IPS-15b (cell line): ENCODE results near the gene C11orf16.
"Not testable (repeated sequence)": the region's sequence is repeated elsewhere in the genome, so short reads cannot be mapped to it uniquely, and the experiment has no call there.

Experiments
- H3K27me3 ChIP-seq: one replicate; pipeline ENCODE4 v1.6.1; 2013; ENCODE audit warnings: low read length; ENCODE audit not compliant: control insufficient read depth, insufficient read depth
- H3K36me3 ChIP-seq: one replicate; pipeline ENCODE4 v1.6.1; 2013; ENCODE audit warnings: low read length; ENCODE audit not compliant: control insufficient read depth, insufficient read depth
- H3K4me1 ChIP-seq: one replicate; pipeline ENCODE4 v1.6.1; 2013; ENCODE audit warnings: mild to moderate bottlenecking, low read length; ENCODE audit not compliant: control insufficient read depth, insufficient read depth
- H3K4me3 ChIP-seq: one replicate; pipeline ENCODE4 v1.5.1; 2013; ENCODE audit warnings: low read depth, low read length
- H3K9ac ChIP-seq: one replicate; pipeline ENCODE4 v1.6.1; 2013; ENCODE audit warnings: low read depth, mild to moderate bottlenecking, low read length
- H3K9me3 ChIP-seq: one replicate; pipeline ENCODE4 v1.6.1; 2013; ENCODE audit warnings: mild to moderate bottlenecking, low read length; ENCODE audit not compliant: control insufficient read depth, insufficient read depth

C11orf16 gene

GRCh38 chr11:8961401-8961800, 28.7 kb upstream of the C11orf16 start:
- Histone ChIP-seq H3K9ac (no peak overlapping the region), H3K4me1 (peaks cover 7% of the 10 kb centered on the region), H3K27me3 (no peaks in the 10 kb centered on the region), H3K36me3 (no peaks in the 10 kb centered on the region), H3K4me3 (no peak overlapping the region), H3K9me3 (no peaks in the 10 kb centered on the region)

DNA sequence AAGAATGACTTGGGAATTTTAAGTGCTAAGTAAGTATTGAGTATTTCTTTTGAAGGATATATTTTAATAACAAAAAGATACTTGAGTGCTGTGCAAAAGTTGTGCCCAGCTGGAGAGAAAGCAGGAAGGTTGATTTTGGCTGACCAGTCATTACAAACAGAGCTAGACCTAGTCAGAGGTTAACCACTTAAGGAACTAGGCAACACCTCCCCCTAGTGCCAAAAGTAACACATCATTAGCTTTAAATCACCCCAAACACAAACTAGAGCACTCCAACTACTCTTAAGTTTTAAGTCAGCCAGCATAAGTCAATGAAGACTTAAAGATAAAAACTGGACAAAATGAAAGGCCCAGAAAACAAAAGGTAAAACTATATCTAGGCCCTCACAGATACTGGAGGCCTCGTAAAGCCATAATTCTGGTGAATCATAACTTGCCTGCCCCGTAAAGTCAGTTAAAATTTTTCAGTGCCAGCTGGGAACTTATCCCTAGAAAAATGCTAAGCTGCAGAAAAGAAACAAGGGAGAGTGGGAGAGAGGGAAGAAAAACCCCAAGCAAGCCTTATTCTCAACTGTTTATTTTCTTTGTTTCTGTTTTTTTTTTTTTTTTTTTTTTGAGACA, 26.9 kb upstream of the C11orf16 start:
- Histone ChIP-seq H3K36me3 (no peaks in the 10 kb centered on the region), H3K9ac (no peak overlapping the region), H3K4me1 (peaks cover 7% of the 10 kb centered on the region), H3K4me3 (no peak overlapping the region), H3K9me3 (no peaks in the 10 kb centered on the region), H3K27me3 (no peaks in the 10 kb centered on the region)

GRCh38 chr11:8956860-8957259, 24.1 kb upstream of the C11orf16 start:
- H3K9ac ChIP-seq = no peak overlapping the region
- no peaks in the 10 kb centered on the region for H3K9me3 ChIP-seq
- no peak overlapping the region for H3K4me3 ChIP-seq

DNA sequence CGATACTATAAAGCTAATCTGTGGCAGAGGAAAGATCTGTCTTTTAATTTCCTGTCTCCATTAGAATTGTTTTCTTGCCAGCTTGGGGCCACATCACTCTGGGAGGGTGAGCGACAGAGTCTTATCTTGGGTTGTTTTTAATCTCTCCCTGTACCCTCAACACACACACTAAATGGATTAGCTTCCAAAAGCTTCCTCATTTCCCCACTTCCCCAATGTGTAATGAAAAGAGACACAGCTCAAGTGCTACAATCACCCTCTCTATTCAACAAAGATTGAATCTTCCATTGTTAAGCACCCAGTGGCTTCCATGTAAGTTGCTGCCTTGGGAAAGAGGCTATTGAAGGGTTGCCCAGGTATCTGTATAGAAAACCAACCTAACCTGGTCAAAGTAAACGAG, 16.1 kb upstream of the C11orf16 start:
- no peaks in the 10 kb centered on the region for H3K9me3 ChIP-seq
- no peaks in the 10 kb centered on the region for H3K27me3 ChIP-seq
- no peaks in the 10 kb centered on the region for H3K4me1 ChIP-seq
- H3K9ac ChIP-seq = no peak overlapping the region
- H3K36me3 ChIP-seq = no peaks in the 10 kb centered on the region
- no peak overlapping the region for H3K4me3 ChIP-seq

More at GRCh38 chr11:8956860-8957259, 24.1 kb upstream of the C11orf16 start:
- no peaks in the 10 kb centered on the region for H3K36me3 ChIP-seq
- no peaks in the 10 kb centered on the region for H3K27me3 ChIP-seq
- no peaks in the 10 kb centered on the region for H3K4me1 ChIP-seq

DNA sequence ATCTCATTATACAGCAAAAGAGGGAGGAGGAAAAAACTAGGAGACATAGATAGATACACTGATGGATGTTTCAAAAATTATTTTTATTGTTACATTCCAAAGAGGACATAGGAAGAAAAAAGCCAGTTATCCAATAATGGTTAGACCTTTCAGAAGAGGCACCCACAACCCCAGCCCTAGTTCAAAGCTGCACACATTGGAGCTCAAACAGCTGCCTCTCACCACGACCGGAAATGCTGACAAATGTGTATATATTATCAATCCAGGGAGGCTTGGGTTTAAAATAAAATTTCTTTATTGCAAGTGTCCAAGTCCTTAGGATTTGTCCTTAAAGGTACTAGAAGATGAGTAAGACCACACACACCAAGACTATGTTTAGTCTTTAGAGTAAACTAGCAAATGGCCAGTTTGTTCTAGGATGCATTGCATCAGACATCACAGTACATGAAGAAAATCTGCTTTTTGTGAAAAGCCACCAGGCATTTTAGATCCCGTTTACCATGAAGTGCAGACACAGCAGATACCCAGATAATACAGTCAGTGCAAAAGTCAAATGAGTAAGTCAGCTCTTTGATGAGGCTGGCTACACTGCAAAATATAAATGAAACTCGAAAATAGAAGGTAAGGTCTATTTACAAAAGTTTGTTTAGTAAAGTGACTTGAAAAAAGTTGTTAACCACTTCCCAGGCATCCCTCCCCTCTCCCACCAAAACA, 14.6 kb upstream of the C11orf16 start:
- Histone ChIP-seq H3K4me3 (no peak overlapping the region), H3K36me3 (no peaks in the 10 kb centered on the region), H3K27me3 (no peaks in the 10 kb centered on the region), H3K4me1 (no peaks in the 10 kb centered on the region), H3K9me3 (no peaks in the 10 kb centered on the region), H3K9ac (no peak overlapping the region)

DNA sequence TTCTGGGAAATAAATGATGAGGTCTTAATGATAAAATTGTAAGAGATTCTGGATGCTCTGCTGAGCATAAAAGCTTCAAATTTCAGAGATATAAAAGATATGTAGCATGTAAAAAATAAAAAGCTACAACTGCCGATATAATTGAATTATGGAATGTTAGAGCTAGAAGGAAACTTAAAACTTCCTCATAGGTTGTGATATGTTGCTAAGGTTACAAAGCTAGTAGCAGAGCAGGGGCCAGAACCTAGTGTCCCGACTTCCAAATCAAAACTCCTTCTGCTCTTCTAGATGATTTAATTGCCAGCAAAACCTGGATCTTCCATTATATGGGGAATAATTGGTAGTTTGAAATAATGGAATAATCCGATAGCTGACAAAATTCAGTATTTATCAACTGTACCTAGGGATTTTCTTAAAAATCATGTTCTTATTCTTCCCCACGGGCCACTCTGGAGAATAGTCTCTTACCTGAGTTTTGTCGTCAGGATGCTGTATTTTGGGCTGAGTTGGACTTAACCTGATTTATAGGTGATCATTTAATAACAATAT, 9.8 kb upstream of the C11orf16 start, which contains the start of gene ASCL3:
TSS of gene ASCL3 (minus strand) at position 499 of the 549 bp plus-strand sequence. CDS start 4,855 bp downstream, outside the sequence.
- H3K4me3 ChIP-seq = no peak within 1 kb of the TSS
- H3K27me3 ChIP-seq = no peaks in the 10 kb centered on the region
- H3K4me1 ChIP-seq = no peaks in the 10 kb centered on the region
- H3K9me3 ChIP-seq = no peaks in the 10 kb centered on the region
- H3K9ac ChIP-seq = no peak within 1 kb of the TSS
- H3K36me3 ChIP-seq = no peaks in the 10 kb centered on the region

- no peak overlapping the region for H3K9ac ChIP-seq
- H3K4me3 ChIP-seq = no peak overlapping the region
- H3K4me1 ChIP-seq = no peaks in the 10 kb centered on the region
- no peaks in the 10 kb centered on the region for H3K36me3 ChIP-seq
- H3K27me3 ChIP-seq = no peaks in the 10 kb centered on the region
- H3K9me3 ChIP-seq = no peaks in the 10 kb centered on the region
Observed at GRCh38 chr11:8941341-8942103, 8.8 kb upstream of the C11orf16 start.

DNA sequence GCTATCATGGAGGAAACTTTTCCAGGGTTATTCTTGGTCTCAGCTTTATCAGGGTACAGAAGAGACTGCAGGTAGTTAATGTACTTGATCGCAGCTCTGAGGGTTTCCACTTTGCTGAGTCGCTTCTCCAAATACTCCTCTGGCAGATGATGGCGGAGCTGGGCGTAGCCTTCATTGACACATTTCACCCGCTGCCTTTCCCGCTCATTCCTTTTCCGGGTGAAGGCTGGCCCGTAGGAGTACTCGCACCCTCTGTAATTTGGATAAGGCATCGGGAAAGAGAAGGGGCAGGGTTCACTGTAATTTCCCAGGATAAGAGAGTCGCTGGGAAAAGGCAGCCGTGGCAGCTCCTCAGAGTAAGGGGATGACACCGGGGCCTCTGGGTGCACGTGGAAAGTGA, 4.9 kb upstream of the C11orf16 start:
- Histone ChIP-seq H3K9ac (no peak overlapping the region), H3K27me3 (no peaks in the 10 kb centered on the region), H3K9me3 (no peaks in the 10 kb centered on the region)

GRCh38 chr11:8937159-8937558, 4.4 kb upstream of the C11orf16 start:
- H3K4me1 ChIP-seq = peaks cover 9% of the 10 kb centered on the region

More for the DNA sequence above, 4.9 kb upstream of the C11orf16 start:
- Histone ChIP-seq H3K4me1 (peaks cover 6% of the 10 kb centered on the region), H3K36me3 (no peaks in the 10 kb centered on the region), H3K4me3 (no peak overlapping the region)

GRCh38 chr11:8935789-8936188, 3.0 kb upstream of the C11orf16 start:
- peaks cover 10% of the 10 kb centered on the region for H3K4me1 ChIP-seq
- H3K36me3 ChIP-seq, H3K4me3 ChIP-seq, H3K27me3 ChIP-seq, H3K9me3 ChIP-seq, H3K9ac ChIP-seq: not testable (repeated sequence)

More at GRCh38 chr11:8937159-8937558, 4.4 kb upstream of the C11orf16 start:
- H3K36me3 ChIP-seq = no peaks in the 10 kb centered on the region
- no peaks in the 10 kb centered on the region for H3K27me3 ChIP-seq
- H3K9ac ChIP-seq = no peak overlapping the region
- no peak overlapping the region for H3K4me3 ChIP-seq
- no peaks in the 10 kb centered on the region for H3K9me3 ChIP-seq

DNA sequence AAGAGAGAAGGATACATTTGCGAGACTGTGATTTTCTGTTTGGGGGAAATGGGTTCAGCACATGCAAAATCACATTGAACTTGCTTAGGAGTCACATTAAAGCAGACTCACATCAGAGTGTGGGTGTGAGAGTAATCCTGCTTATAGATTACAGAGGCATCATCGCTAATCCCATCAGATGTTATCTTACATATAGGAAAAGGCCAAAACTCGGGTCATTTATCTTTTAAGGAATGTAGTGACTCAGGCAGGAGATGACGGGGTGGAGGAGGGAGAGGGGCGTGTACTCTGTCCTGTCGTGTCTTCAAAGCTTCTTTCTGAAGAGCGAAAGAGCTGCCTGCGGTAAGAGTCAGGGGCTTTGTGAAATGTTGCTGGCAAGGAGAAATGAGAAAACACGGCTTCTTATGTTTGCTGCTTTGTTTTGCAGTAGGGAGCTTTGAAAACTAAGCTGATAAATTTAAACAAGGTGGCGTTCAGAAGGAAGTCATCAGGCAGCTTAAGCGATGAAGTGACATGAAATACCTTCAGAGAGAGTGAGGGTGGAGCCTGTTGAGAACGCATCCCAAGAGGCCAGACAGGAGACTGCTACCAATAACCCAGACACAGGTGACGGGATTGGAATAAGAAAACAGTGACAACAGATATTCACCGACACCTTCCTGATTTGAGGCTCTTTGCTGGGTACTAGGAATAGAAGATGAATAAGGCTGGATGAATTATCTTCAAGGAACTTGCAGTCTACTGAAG, 2.2 kb upstream of the C11orf16 start:
- H3K27me3 ChIP-seq = no peaks in the 10 kb centered on the region
- no peak overlapping the region for H3K4me3 ChIP-seq
- peaks cover 10% of the 10 kb centered on the region for H3K4me1 ChIP-seq
- H3K9ac ChIP-seq = no peak overlapping the region
- no peaks in the 10 kb centered on the region for H3K36me3 ChIP-seq
- no peaks in the 10 kb centered on the region for H3K9me3 ChIP-seq
